Measurements from ENCODE around the gene ZNF135. TPM values are rescaled to one million over a fixed set of nuclear protein-coding genes. Genes with fewer than 3 reads are reported as not detected.

The ZNF135 gene
- total and polyA plus RNA-seq, 4 donors, result 2.2 to 13.5 (median 3.5) TPM

GRCh38 chr19:58033741-58034476, 25.2 kb upstream of the ZNF135 start, which contains the start of gene ZSCAN1:
ZSCAN1 (plus strand) TSS chr19:58034025; CDS start chr19:58037837, 3,812 bp downstream.
- ATAC-seq (ENCODE audit: insufficient read depth, low FRiP score) (no peak), DNase-seq (peak; percentile 97 to 98 (median 98))
- H3K9ac ChIP-seq (ENCODE audit: insufficient read depth in 1 of 2, low read length in 2 of 2), result peak within 1 kb of the TSS; percentile 11 to 13
- peak within 1 kb of the TSS in 1 of 2 donors; percentile 72 for H3K27ac ChIP-seq (ENCODE audit: low read depth in 1 of 2, low read length in 1 of 2)
- peaks cover 0 to 4% (median 0%) of the 10 kb centered on the region in 3 donors for H3K27me3 ChIP-seq (ENCODE audit: control insufficient read depth in 3 of 3, insufficient read depth in 3 of 3, low read length in 2 of 3)
- 0 to 5% methylated on average over 63 to 101 of the region's 101 CpGs for WGBS, 2 donors
- no peaks in the 10 kb centered on the region for H3K36me3 ChIP-seq (ENCODE audit: control insufficient read depth in 4 of 4, insufficient read depth in 4 of 4, low read length in 4 of 4)
- peak within 1 kb of the TSS; percentile 56 for H3K4me3 ChIP-seq
- TF ChIP-seq CTCF (IDR thresholded peaks at IDR 0.05; ENCODE audit: control extremely low read depth, extremely low read depth), result no peak
- H3K9me3 ChIP-seq (ENCODE audit: control insufficient read depth in 4 of 4, insufficient read depth in 3 of 4, low read length in 3 of 4), result peaks cover 0 to 64% (median 0%) of the 10 kb centered on the region in 4 donors
- H3K4me1 ChIP-seq (ENCODE audit: control insufficient read depth in 5 of 5, insufficient read depth in 5 of 5, low read length in 5 of 5), result peaks cover 0 to 9% (median 7%) of the 10 kb centered on the region in 5 donors

- no peak for ATAC-seq (ENCODE audit: insufficient read depth, low FRiP score)
- H3K27me3 ChIP-seq (ENCODE audit: control insufficient read depth in 3 of 3, insufficient read depth in 3 of 3, low read length in 2 of 3), result peaks cover 0 to 4% (median 0%) of the 10 kb centered on the region in 3 donors
- H3K9ac ChIP-seq (ENCODE audit: insufficient read depth in 1 of 2, low read length in 2 of 2), result no peak overlapping the region
- no peak overlapping the region for H3K4me3 ChIP-seq
- H3K27ac ChIP-seq (ENCODE audit: low read depth in 1 of 2, low read length in 1 of 2), result no peak overlapping the region
- 5 to 8% methylated on average over 13 to 20 of the region's 20 CpGs for WGBS, 2 donors
- no peak for TF ChIP-seq CTCF (IDR thresholded peaks at IDR 0.05; ENCODE audit: control extremely low read depth, extremely low read depth)
- peaks cover 0 to 10% (median 7%) of the 10 kb centered on the region in 5 donors for H3K4me1 ChIP-seq (ENCODE audit: control insufficient read depth in 5 of 5, insufficient read depth in 5 of 5, low read length in 5 of 5)
- H3K36me3 ChIP-seq (ENCODE audit: control insufficient read depth in 4 of 4, insufficient read depth in 4 of 4, low read length in 4 of 4), result no peaks in the 10 kb centered on the region
- H3K9me3 ChIP-seq (ENCODE audit: control insufficient read depth in 4 of 4, insufficient read depth in 3 of 4, low read length in 3 of 4), result peaks cover 0 to 61% (median 0%) of the 10 kb centered on the region in 4 donors
- DNase-seq, result peak in 1 of 3 donors; percentile 12
Observed at GRCh38 chr19:58034477-58034793, 24.6 kb upstream of the ZNF135 start.

GRCh38 chr19:58035863-58036262, 23.2 kb upstream of the ZNF135 start:
- Histone ChIP-seq H3K27ac (ENCODE audit: low read depth in 1 of 2, low read length in 1 of 2) (no peak overlapping the region), H3K4me1 (ENCODE audit: control insufficient read depth in 5 of 5, insufficient read depth in 5 of 5, low read length in 5 of 5) (peaks cover 0 to 10% (median 7%) of the 10 kb centered on the region in 5 donors), H3K27me3 (ENCODE audit: control insufficient read depth in 3 of 3, insufficient read depth in 3 of 3, low read length in 2 of 3) (peaks cover 0 to 4% (median 0%) of the 10 kb centered on the region in 3 donors), H3K9me3 (ENCODE audit: control insufficient read depth in 4 of 4, insufficient read depth in 3 of 4, low read length in 3 of 4) (peaks cover 0 to 68% (median 0%) of the 10 kb centered on the region in 4 donors), H3K9ac (ENCODE audit: insufficient read depth in 1 of 2, low read length in 2 of 2) (no peak overlapping the region), H3K36me3 (ENCODE audit: control insufficient read depth in 4 of 4, insufficient read depth in 4 of 4, low read length in 4 of 4) (no peaks in the 10 kb centered on the region), H3K4me3 (no peak overlapping the region)
- DNase-seq (no peak), ATAC-seq (ENCODE audit: insufficient read depth, low FRiP score) (no peak)
- no peak for TF ChIP-seq CTCF (IDR thresholded peaks at IDR 0.05; ENCODE audit: control extremely low read depth, extremely low read depth)
- WGBS, 2 donors, result 73 to 76% methylated on average over 8 of the region's 8 CpGs
